Stimulated activated CD4-positive, alpha-beta T cell treated with anti-CD3 and anti-CD28 coated beads, Interleukin-15, amount 100 ng/mL, for 1 hour (primary cell): ENCODE results near the gene ITPR1.

Experiments used
- DNase-seq, 2 donors: peaks; one replicate each; pipeline ENCODE4 v3.0.0-alpha.2; 2020; ENCODE audit warnings: low read depth in 1 of 2, low spot score in 1 of 2

The ITPR1 gene

GRCh38 chr3:4633078-4634004 is 140.2 kb downstream of the ITPR1 start:
- no peak for DNase-seq

- no peak for DNase-seq
These were observed 141.7 kb downstream of the ITPR1 start for GRCh38 chr3:4634894-4635293.

GRCh38 chr3:4637265-4637664 is 144.1 kb downstream of the ITPR1 start:
- no peak for DNase-seq

GRCh38 chr3:4641863-4642563 is 148.9 kb downstream of the ITPR1 start:
- DNase-seq: no peak

- no peak for DNase-seq
These were observed 149.5 kb downstream of the ITPR1 start for GRCh38 chr3:4642611-4643010.

GRCh38 chr3:4643904-4644547 is 150.9 kb downstream of the ITPR1 start:
- DNase-seq: no peak

- no peak for DNase-seq
These were observed 151.8 kb downstream of the ITPR1 start for GRCh38 chr3:4644951-4645350.

- DNase-seq: no peak
These were observed 152.3 kb downstream of the ITPR1 start for GRCh38 chr3:4645468-4645867.

GRCh38 chr3:4647411-4647810 is 154.3 kb downstream of the ITPR1 start:
- DNase-seq: no peak

GRCh38 chr3:4655145-4656045 is 162.2 kb downstream of the ITPR1 start:
- DNase-seq: no peak

GRCh38 chr3:4656059-4656458 is 162.9 kb downstream of the ITPR1 start:
- no peak for DNase-seq

GRCh38 chr3:4656626-4657328 is 163.6 kb downstream of the ITPR1 start:
- no peak for DNase-seq

GRCh38 chr3:4660936-4661335 is 167.8 kb downstream of the ITPR1 start:
- DNase-seq: no peak

GRCh38 chr3:4664412-4664811 is 171.3 kb downstream of the ITPR1 start:
- no peak for DNase-seq

- DNase-seq: no peak
These were observed 172.0 kb downstream of the ITPR1 start for GRCh38 chr3:4665197-4665596.

- no peak for DNase-seq
These were observed 172.9 kb downstream of the ITPR1 start for GRCh38 chr3:4666071-4666470.

- DNase-seq: no peak
These were observed 177.2 kb downstream of the ITPR1 start for GRCh38 chr3:4670352-4670751.

GRCh38 chr3:4672725-4673275 is 179.7 kb downstream of the ITPR1 start:
- DNase-seq: no peak

GRCh38 chr3:4674216-4674615 is 181.1 kb downstream of the ITPR1 start:
- no peak for DNase-seq

- DNase-seq: no peak
These were observed 182.6 kb downstream of the ITPR1 start for GRCh38 chr3:4675704-4676103.
